A673 (cell line): ENCODE results near the gene UCK1. TPM values are rescaled to one million over a fixed set of nuclear protein-coding genes. Genes with fewer than 3 reads are reported as not detected.

Experiments
- BruUV-seq: library from RNA; stranded (reverse); fragments of 400-500 nt; replicated peaks from 2 replicates; lab custom pipeline; 2021; lab: Mats Ljungman, UMichigan
- CTCF ChIA-PET: fragments of 300-600 bp; sonication (Branson Sonifier 250); formaldehyde crosslinking; loops from one replicate; lab custom pipeline; 2022; ENCODE audit warnings: antibody characterized with exemption; lab: Charles Lee
- POLR2A ChIA-PET: fragments of 300-600 bp; sonication (Branson Sonifier 250); formaldehyde crosslinking; loops from one replicate; lab custom pipeline; 2022; ENCODE audit warnings: antibody characterized with exemption; ENCODE audit not compliant: low non-redundant PET; lab: Charles Lee
- DNase-seq: peaks from one replicate; pipeline ENCODE4 v3.0.0-alpha.2; 2015; ENCODE audit warnings: low spot score
- H3K27ac ChIP-seq: fragments of 200-600 bp; sonication (generic); 2 replicates; pipeline ENCODE4 v1.5.1; 2016; ENCODE audit warnings: mixed run types, low read depth, mild to moderate bottlenecking, mixed read lengths, antibody characterized with exemption, low read length; ENCODE audit not compliant: poor library complexity, severe bottlenecking
- H3K27me3 ChIP-seq: fragments of 200-600 bp; sonication (generic); replicated peaks from 2 replicates; pipeline ENCODE4 v1.6.1; 2017; ENCODE audit warnings: mixed run types, low read depth, mild to moderate bottlenecking, mixed read lengths, antibody characterized with exemption, low read length; ENCODE audit not compliant: insufficient read depth, poor library complexity
- H3K36me3 ChIP-seq: fragments of 200-600 bp; sonication (generic); 2 replicates; pipeline ENCODE4 v1.6.1; 2016; ENCODE audit warnings: mixed run types, mild to moderate bottlenecking, mixed read lengths, antibody characterized with exemption, low read length; ENCODE audit not compliant: insufficient read depth, poor library complexity, severe bottlenecking
- H3K4me1 ChIP-seq: fragments of 200-600 bp; sonication (generic); 2 replicates; pipeline ENCODE4 v1.6.1; 2017; ENCODE audit warnings: mixed run types, mild to moderate bottlenecking, mixed read lengths, antibody characterized with exemption, low read length; ENCODE audit not compliant: insufficient read depth, poor library complexity, severe bottlenecking
- H3K4me3 ChIP-seq: fragments of 200-600 bp; sonication (generic); 2 replicates; pipeline ENCODE4 v1.5.1; 2016; ENCODE audit warnings: low read depth, mixed run types, mild to moderate bottlenecking, mixed read lengths, low read length; ENCODE audit not compliant: poor library complexity, severe bottlenecking
- H3K9me3 ChIP-seq: fragments of 200-600 bp; sonication (generic); 2 replicates; pipeline ENCODE4 v1.6.1; 2016; ENCODE audit warnings: mixed run types, low read depth, mild to moderate bottlenecking, mixed read lengths, antibody characterized with exemption, low read length; ENCODE audit not compliant: poor library complexity, severe bottlenecking
- CTCF ChIP-seq: fragments of 300-800, 200-600 bp; sonication (generic); conservative IDR thresholded peaks from 2 replicates; pipeline ENCODE4 v1.5.1; 2017; ENCODE audit warnings: low read depth, mild to moderate bottlenecking, antibody characterized with exemption, low read length, moderate library complexity, mixed read lengths
- EZH2 ChIP-seq: fragments of 200-600 bp; sonication (generic); IDR thresholded peaks from 2 replicates; pipeline ENCODE4 v1.6.1; 2017; ENCODE audit warnings: borderline replicate concordance, low read depth, mild to moderate bottlenecking, mixed read lengths, antibody characterized with exemption, low read length; ENCODE audit not compliant: poor library complexity, severe bottlenecking
- intact Hi-C: fragments of 100-400 bp; cut with micrococcal nuclease; formaldehyde crosslinking; loops from one replicate; pipeline ENCODE4 v1.10.0; 2022; ENCODE audit not compliant: unreplicated experiment
- total RNA-seq: library from RNA; stranded (reverse); gene quantifications from 2 replicates; pipeline ENCODE4 v1.2.3, GENCODE V29; 2021

Gene UCK1
- total RNA-seq, 1 experiment from 2014 or later = 51.6 TPM

DNA sequence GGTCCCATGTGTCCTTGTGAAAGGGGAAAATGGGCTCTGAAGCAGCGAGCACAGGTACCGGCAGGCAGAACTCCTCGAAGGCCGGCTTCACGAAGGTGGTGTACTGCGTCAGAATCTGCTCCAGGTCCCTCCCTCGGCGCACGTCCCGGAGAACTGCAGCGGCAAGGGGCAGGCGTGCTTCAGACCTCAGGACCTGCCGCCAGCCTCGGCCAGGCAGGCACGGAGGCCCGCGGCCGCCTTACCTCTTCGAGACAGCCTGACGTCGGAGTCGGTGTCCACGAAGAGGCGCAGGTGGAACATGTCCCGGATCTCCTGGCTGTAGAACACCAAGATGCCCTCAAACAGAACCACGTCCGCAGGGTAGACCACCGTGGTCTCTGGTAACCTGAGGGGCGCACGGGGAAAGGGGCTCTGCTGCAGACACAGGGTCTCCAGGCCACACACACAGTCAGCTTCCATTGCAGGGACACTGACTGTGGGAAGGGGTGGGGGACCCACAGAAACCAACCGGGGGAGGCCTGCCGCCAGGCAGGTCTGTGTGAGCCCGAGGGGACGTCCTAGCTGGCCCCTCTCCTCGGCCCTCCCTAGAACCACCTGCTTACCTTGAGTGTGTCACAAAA lies 2.1 kb downstream of the UCK1 start:
- intact Hi-C loops = no loop called here
- Histone ChIP-seq H3K4me3 (no peak overlapping the region), H3K27ac (no peak overlapping the region), H3K4me1 (peaks cover 4% of the 10 kb centered on the region), H3K36me3 (peaks cover 49% of the 10 kb centered on the region), H3K27me3 (no peaks in the 10 kb centered on the region), H3K9me3 (no peaks in the 10 kb centered on the region)
- TF ChIP-seq CTCF = no peak
- no peak for TF ChIP-seq EZH2
- no TSS peak for BruUV-seq
- ChIA-PET POLR2A (no interaction called here), CTCF (no interaction called here)
- DNase-seq = no peak

DNA sequence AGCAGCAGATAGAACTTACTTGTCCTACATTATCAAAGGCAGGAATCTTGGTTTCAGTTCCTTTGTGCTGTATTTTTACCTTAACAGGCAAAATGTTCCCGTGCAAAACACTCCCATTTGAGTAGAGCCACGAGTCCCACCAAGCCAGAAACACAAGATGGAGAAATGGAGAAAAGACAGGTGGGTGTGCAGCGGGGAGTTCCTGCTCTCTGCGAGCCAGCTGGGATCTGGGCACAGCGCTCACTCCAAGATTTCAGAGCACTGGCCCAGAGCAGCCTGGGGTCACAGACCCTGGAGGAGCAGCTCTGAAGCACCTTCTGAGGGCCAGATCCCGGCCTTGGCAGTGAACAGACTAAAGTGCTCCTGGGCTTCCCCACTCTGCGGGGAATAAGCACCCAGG lies 2.9 kb downstream of the UCK1 start:
- BruUV-seq = no TSS peak
- ChIA-PET POLR2A (no interaction called here), CTCF (no interaction called here)
- Histone ChIP-seq H3K4me3 (no peak overlapping the region), H3K27ac (no peak overlapping the region), H3K9me3 (no peaks in the 10 kb centered on the region), H3K36me3 (peaks cover 56% of the 10 kb centered on the region), H3K27me3 (no peaks in the 10 kb centered on the region), H3K4me1 (peaks cover 4% of the 10 kb centered on the region)
- intact Hi-C loops = no loop called here
- TF ChIP-seq CTCF (no peak), EZH2 (no peak)
- no peak for DNase-seq

- no TSS peak for BruUV-seq
- CTCF ChIA-PET = no interaction called here
- Histone ChIP-seq H3K4me3 (no peak overlapping the region), H3K27ac (no peak overlapping the region), H3K27me3 (no peaks in the 10 kb centered on the region), H3K36me3 (peaks cover 75% of the 10 kb centered on the region), H3K9me3 (no peaks in the 10 kb centered on the region), H3K4me1 (no peaks in the 10 kb centered on the region)
- POLR2A ChIA-PET = no interaction called here
- no peak for DNase-seq
- intact Hi-C loops = no loop called here
- no peak for TF ChIP-seq CTCF
- TF ChIP-seq EZH2 = no peak
Observed at GRCh38 chr9:131525643-131526565, 5.2 kb downstream of the UCK1 start.
